DMS 273 (cell line): ENCODE measurements around the gene PRKCH.

Experiments
- DNase-seq: peaks from one replicate; lab custom pipeline; 2025; ENCODE audit not compliant: unreplicated experiment; lab: John Stamatoyannopoulos, UW

Gene PRKCH

DNA sequence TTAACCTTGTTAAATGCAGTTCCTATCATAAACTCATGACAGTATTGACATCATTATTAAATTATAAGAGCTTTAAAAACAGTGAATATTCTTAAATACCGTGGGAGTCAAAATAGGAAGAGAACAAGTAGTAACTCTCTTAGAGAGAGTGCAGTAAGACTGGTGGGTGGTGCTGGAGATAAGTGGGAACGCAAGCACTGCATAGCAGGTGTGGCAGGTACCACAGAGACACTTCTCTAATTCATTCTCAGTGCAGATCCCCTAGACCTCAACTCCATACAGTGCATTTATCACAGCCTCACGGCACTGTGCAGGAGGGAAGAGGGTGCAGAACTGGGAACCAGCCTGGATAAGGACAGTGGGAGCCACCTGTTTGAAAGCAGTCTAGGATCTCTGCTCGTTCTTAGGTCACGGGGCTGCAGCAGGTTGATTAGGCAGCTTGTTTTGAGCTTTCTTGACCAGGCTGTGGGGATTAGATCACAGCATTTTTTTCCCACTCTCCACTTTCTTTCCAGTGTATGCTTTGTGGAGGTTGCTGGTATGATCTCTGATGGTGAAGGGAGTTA is 165.6 kb downstream of the PRKCH start:
- DNase-seq, result no peak

DNA sequence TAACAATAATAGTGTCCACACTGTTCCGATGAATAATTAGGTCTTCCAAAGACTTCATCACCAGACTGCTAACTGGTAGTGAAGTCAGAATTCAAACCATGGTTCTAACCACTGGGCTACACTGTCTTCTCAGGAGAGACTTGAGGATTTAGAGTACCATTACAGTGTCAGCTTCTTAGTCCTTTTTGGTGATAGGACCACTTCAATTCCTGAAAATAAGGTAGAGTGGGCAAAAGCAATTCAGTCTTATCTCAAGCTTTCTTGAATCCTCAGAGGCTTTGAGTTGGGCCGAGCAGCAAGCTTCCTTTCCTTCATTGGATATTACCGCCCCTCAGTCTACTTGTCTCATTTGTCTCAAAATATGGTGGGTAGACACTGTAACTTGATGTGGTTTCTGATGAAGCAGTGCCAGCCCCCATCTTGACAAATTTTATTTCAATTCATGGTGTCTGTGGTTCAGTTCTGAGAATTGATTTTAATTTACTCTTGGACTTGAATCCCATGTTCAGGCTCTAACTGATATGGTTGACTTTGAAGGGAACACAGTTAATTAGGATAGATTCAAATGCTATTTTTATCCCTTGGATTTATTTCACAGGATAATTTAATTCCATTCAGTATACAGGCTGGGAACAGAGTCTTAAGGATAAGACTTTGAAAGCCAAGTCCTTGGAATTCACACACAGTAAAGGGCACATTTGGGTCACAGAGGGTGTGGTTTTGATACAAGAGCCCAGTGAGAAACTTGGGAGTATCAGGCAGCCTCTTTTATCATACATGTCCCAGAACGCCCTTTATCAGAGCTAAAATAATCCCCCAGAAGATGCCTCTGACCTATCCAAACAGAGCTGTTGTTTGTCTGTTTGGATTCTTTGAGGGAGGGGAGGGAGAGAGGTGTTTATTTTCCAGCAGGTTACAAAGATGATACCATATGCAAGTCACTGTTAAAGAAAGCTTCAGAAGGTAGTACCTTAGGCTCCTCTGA is 167.3 kb downstream of the PRKCH start:
- no peak for DNase-seq

GRCh38 chr14:61489512-61489911 is 168.1 kb downstream of the PRKCH start:
- DNase-seq, result no peak

DNA sequence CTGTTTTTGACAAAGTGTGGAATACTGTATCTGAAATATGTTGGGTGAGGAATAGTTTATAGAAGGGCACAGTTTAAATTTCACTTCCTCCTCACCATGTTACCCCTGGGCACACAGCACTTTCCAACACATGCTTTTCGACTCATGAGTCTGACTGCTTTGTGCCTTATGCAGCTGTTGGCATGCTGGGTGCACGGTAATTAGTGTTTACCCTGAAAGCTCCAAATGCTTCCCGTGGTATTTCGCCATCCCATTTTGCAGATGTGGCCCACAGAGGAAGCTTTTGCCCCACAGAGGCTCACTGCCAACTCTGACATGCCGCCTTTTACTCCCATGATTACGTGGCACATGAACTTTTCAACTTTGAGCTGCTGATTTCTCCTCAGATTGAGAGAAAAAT is 168.6 kb downstream of the PRKCH start:
- no peak for DNase-seq

DNA sequence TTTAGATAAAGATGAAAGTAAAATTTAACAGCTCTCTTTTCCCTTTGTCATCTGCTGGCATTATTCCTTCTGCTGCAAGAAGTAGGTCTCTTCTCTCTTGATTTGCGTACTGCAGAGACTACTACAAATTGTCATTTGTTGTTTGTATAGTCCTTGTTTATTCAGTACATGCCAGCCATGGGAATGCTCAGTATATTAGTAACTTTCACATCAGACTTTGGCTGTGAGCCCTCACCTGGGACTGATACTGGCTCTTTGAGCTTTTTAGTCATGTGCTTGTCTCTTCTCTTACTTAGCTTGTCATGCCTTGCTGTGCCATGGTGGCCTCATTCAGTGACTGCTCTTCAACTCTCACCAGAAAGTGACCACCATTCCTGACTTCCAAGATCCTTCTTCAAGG is 169.8 kb downstream of the PRKCH start:
- DNase-seq, result no peak

GRCh38 chr14:61491876-61492434 is 170.6 kb downstream of the PRKCH start:
- no peak for DNase-seq

- no peak for DNase-seq
These were observed 171.1 kb downstream of the PRKCH start for GRCh38 chr14:61492474-61492873.

GRCh38 chr14:61493239-61493638 is 171.9 kb downstream of the PRKCH start:
- DNase-seq, result no peak

DNA sequence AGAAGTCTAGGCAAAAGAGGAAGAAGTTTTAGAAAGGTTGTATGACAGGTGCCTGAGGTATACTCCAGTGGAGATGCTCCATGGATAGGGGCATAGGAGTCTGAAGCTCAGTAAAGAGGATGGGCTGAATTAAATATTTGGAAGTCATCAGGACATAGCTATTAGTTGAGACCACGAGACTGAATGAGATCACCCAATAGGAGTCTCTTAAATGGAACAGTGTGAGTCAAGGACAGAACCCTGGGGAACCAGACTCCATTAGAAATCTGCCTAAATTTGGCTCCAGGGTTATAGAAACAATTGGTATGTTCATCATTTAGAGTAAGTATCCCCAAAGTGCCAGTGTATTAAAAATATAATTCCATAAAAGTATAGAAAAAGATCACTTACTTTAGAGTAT is 172.6 kb downstream of the PRKCH start:
- no peak for DNase-seq

DNA sequence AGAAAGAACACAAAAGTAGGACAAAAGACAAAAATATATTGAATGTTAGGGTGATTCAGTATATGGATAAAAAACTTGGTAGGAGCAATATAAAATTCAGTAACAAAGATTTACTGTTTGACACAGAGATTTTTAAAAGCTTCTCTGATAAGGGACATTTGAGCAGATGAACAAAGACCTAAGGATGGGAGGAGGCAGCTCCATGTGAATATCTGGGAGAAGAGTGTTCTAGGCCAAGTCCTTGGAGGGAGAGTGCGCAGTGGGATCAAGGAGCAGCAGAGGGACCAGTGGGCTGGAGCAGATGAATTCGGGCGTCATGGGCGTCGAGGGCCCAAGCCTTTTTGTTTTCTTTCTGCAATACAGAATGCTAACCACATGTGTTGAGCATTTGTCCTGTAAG is 174.4 kb downstream of the PRKCH start:
- no peak for DNase-seq

DNA sequence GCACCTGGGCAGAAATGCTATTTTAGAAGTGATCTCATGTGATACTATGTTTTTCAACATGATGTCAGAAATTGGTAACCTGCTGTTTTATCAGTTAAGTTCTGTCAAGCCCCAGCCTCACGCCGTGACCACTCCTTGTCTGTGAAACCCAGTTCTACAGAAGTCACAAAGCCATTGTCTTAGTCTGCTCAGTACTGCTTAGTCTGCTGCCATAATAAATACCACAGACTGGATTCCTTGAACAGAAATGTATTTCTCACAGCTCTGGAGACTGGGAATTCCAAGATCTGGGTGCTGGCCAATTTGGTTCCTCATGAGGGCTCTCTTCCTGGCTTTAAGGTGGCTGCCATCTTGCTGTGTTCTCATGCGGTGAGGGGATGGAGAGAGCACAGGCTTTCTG is 176.9 kb downstream of the PRKCH start:
- no peak for DNase-seq

GRCh38 chr14:61498811-61499210 is 177.4 kb downstream of the PRKCH start:
- DNase-seq, result no peak

DNA sequence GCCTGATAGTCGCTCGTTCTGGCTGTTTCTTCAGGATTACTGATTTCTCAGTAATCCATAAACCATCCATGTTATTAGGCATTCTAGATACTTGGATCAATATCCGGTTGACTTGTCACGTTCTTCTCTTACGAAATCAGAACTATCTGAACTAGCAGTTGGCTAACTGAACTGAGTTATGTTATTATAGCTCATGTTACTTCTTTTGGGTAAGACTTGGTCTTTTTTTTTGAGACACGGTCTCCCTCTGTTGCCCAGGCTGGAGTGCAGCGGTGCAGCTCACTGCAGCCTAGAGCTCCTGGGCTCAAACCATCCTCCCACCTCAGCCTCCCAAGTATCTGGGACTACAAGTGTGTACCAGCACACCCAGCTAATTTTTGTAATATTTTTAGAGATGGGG is 178.6 kb downstream of the PRKCH start:
- DNase-seq, result no peak

- DNase-seq, result no peak
These were observed 180.5 kb downstream of the PRKCH start for GRCh38 chr14:61501714-61502458.

GRCh38 chr14:61502459-61503093 is 181.2 kb downstream of the PRKCH start:
- peak; percentile 37 for DNase-seq

DNA sequence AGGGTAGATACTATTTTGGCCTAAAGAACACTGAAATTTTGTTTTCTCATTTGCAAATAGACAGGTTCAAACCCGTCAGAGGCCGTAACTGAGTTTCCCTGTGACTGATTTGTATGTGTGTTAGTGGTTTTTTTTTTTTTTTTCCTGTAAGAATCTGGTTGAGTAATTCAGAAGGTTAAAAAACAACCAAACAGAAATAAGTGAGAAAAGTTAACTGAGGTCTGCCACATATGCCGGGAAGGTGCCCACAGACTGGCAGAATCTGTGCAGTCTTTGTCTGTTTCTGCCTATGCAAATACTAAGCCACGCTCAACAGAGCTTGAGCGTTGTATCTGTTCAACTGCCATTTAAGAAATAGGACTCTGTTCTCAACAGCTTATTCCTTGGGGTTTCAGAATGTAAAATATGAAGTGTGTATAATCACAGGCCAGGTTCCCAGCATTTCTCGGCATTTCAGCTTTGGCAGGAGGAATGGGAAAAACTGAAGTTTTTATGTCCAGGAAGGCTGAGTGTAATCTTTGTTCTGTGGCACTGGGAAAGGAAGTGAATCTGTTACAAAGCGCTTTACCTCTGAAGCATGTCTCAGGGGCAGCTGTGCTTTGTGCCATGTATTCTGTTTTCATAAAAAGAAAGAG is 181.9 kb downstream of the PRKCH start:
- no peak for DNase-seq

DNA sequence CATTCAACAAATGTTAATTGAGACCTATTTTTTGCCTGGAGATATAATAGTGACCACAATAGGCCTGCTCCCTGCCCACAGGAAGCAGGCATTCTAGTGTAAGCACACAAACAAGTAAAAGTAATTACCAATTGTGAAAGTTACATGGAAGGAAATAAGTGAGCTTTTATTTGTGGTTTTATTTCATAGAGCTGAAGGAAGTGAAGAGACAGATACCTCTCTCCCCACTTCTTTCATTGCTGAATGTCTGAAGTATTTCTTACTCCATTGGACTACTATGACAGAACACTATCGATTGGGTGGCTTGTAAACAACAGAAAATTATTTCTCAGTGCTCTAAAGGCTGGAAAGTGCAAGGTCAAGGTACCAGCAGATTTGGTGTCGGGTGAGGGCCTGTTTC is 183.5 kb downstream of the PRKCH start:
- DNase-seq, result no peak

DNA sequence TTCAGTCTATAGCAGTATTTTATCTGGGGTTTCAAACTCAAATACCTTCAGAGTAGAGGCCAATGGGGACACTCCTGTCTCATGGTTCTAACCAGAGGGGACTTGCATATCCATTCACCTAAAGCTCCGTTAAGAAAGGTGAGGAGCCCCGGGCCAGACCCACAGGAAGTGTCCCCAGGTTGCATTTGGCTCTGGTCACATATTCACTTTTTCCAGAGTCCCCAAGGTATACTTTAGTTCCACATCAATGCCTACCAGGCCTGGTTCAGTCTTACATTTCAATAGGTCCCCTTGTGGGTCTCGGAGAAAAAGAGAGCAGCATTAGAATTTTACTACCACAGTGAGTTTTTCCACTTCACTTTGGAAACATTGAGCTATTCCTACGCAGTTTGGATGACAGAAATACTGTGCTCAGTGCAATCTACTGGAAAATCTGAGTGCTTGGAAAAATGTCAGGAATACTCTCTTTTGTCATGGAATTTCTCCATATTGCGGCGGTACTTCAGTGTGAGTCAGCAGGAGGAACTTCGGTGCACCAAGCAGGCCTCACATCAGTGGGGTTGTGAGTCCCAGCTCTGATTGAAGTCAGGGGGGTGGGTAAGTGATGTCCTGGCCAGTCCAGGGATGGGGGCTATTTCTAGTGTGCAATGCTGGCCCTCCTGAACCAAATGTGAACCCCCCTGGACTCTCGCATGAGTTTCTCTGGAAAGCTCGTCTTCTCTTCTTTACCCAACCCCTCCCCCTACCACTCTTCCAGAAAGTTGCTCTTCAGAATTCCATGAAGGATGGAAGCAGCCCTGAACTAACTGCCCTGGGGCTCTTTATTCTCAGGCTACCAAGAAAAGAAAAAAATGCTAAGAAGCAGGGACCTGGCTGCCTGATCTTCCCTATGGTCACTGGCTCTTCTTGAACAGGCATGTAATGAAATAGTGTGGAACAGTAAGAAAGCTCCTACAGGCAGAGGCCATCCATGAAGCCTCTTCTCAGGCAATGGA is 184.7 kb downstream of the PRKCH start:
- no peak for DNase-seq

DNA sequence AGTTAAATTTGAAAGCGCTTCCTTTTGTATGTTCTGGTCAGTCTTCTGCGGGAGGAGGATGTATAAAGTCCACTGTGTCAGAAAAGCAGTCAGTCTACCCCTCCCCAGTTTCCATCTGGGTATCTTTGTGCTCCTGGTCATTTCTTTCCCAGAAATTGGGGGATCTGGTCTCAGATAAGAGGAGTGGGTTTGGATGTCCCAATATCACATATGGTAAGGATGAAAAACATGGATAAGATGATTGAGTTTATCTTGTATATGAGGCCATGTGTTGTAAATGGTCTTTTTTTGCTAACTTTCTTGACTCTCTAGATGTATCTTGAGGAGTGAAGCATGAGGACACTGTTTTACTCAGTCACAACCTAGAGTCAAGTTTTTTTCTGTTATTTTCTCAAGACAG is 187.1 kb downstream of the PRKCH start:
- DNase-seq, result no peak
